A549 (cell line): ENCODE measurements around the gene NR5A2. TPM values are rescaled to one million over a fixed set of nuclear protein-coding genes. Genes with fewer than 3 reads are reported as not detected.
A peak's percentile ranks its signal among the peaks of the same experiment; 100 is the strongest.

Experiments used
- ATAC-seq, 2 experiments: fragments of 200-7000 bp in 1 of 2; fragments of >200 bp in 1 of 2; cut with Nextera tagmentation in 1 of 2; cut with Tn5 transposase in 1 of 2; 3 replicates each; pipeline versions ENCODE4 v1.8.0 to v1.9.1; 2018 to 2020; ENCODE audit warnings: mild to moderate bottlenecking in 1 of 2, moderate library complexity in 1 of 2
- CTCF ChIA-PET: fragments of 300-600 bp; sonication (Branson Sonifier 250); formaldehyde crosslinking; extraction: SDS; loops from one replicate; lab custom pipeline; 2021; ENCODE audit warnings: antibody characterized with exemption, inconsistent platforms; lab: Yijun Ruan, JAX
- POLR2A ChIA-PET: fragments of 350-600 bp; formaldehyde crosslinking; extraction: SDS; loops from one replicate; lab custom pipeline; 2021; ENCODE audit warnings: antibody characterized with exemption, inconsistent platforms; lab: Yijun Ruan, JAX
- DNase-seq, 2 experiments: peaks; one replicate each; pipeline versions ENCODE4 v3.0.0 to v3.0.0-alpha.2; 2011 to 2016; ENCODE audit warnings: low read depth in 1 of 2, low spot score in 1 of 2
- FAIRE-seq: peaks from 2 replicates; lab custom pipeline; 2011; peaks lifted over from hg19 to GRCh38; lab: Jason Lieb, UNC
- H3K27ac ChIP-seq, 2 experiments: fragments of >200 bp; sonication (Bioruptor Twin); formaldehyde crosslinking; 3 replicates each; pipeline ENCODE4 v1.5.1; 2016 to 2017
- H3K4me1 ChIP-seq: fragments of >200 bp; sonication (Bioruptor Twin); formaldehyde crosslinking; 3 replicates; pipeline ENCODE4 v1.6.1; 2016
- H3K4me2 ChIP-seq: fragments of >200 bp; sonication (Bioruptor Twin); formaldehyde crosslinking; 3 replicates; pipeline ENCODE4 v1.6.1; 2016
- H3K4me3 ChIP-seq: fragments of >200 bp; sonication (Bioruptor Twin); formaldehyde crosslinking; 3 replicates; pipeline ENCODE4 v1.5.1; 2016
- H3K9me3 ChIP-seq: fragments of >200 bp; sonication (Bioruptor Twin); formaldehyde crosslinking; 3 replicates; pipeline ENCODE4 v1.6.1; 2016
- CEBPB ChIP-seq, 2 experiments: fragments of >200 bp in 1 of 2; sonication (Bioruptor Twin) in 1 of 2; formaldehyde crosslinking in 1 of 2; IDR thresholded peaks; 2 replicates each; pipeline ENCODE4 v1.6.1; 2012 to 2016
- CHD2 ChIP-seq: fragments of 150-350 bp; IDR thresholded peaks from 2 replicates; pipeline ENCODE4 v1.6.1; 2014; ENCODE audit warnings: low read length; ENCODE audit not compliant: partially characterized antibody
- EHF ChIP-seq: fragments of 250-450 bp; sonication (Bioruptor Pico); IDR thresholded peaks from 2 replicates; pipeline ENCODE4 v1.5.0; 2020; ENCODE audit warnings: mild to moderate bottlenecking
- EP300 ChIP-seq, 2 experiments: fragments of >200 bp; sonication (Bioruptor Twin); formaldehyde crosslinking; IDR thresholded peaks; 2 replicates in 1 of 2; 3 replicates in 1 of 2; pipeline ENCODE4 v1.6.1; 2016 to 2017
- FOSB ChIP-seq: fragments of 250-450 bp; sonication (Bioruptor Pico); IDR thresholded peaks from 2 replicates; pipeline ENCODE4 v1.5.0; 2020; ENCODE audit warnings: mild to moderate bottlenecking, moderate library complexity
- FOXS1 ChIP-seq: fragments of 250-450 bp; sonication (Bioruptor Pico); IDR thresholded peaks from 2 replicates; pipeline ENCODE4 v1.5.0; 2020; ENCODE audit warnings: mild to moderate bottlenecking, moderate library complexity
- HEYL ChIP-seq: fragments of 250-450 bp; sonication (Bioruptor Pico); IDR thresholded peaks from 2 replicates; pipeline ENCODE4 v1.8.0; 2021; ENCODE audit warnings: mild to moderate bottlenecking, moderate library complexity
- HOXB13 ChIP-seq: fragments of 250-450 bp; sonication (Bioruptor Pico); IDR thresholded peaks from 2 replicates; pipeline ENCODE4 v1.5.0; 2020; ENCODE audit warnings: low read depth, mild to moderate bottlenecking, moderate library complexity
- MAFK ChIP-seq: fragments of 450-650 bp; IDR thresholded peaks from 2 replicates; pipeline ENCODE4 v1.6.1; 2014; ENCODE audit not compliant: partially characterized antibody
- RARB ChIP-seq: fragments of 250-450 bp; sonication (Bioruptor Pico); IDR thresholded peaks from 2 replicates; pipeline ENCODE4 v1.8.0; 2021; ENCODE audit warnings: mild to moderate bottlenecking, moderate library complexity
- WGBS: methylation state at CpG from one replicate; pipeline ENCODE4 v1.1.6; 2017; ENCODE audit errors: missing lambda C conversion rate; 5-methylcytosine and 5-hydroxymethylcytosine counted together
- polyA plus RNA-seq, 4 experiments: library from polyadenylated mRNA; depleted of rRNA in 3 of 4; stranded (reverse); fragments of >200 nt; fragmentation: RNase III in 1 of 4; extraction: RNeasy Plus Mini Kit Qiagen cat#74134 plus additional on column Dnase treatment in 1 of 4; gene quantifications; 2 replicates in 3 of 4; 3 replicates in 1 of 4; pipeline ENCODE4 v1.2.3, GENCODE V29; 2011 to 2017
- small RNA-seq, 6 experiments: library from RNA; depleted of rRNA; stranded (forward); fragments of <200 nt; gene quantifications; one replicate each; pipeline ENCODE3, GENCODE V24; 2012
- TF ChIP-seq, protein P1 (sequence below): fragments of >200 bp; sonication (Bioruptor Twin); formaldehyde crosslinking; IDR thresholded peaks from 2 replicates; pipeline ENCODE4 v1.6.1; 2016
- TF ChIP-seq, protein P2 (sequence below): IDR thresholded peaks from 2 replicates; pipeline ENCODE4 v1.6.1; 2012
- TF ChIP-seq, protein P3 (sequence below): fragments of 450-650 bp; IDR thresholded peaks from 2 replicates; pipeline ENCODE4 v1.6.1; 2014; ENCODE audit warnings: antibody characterized with exemption
- TF ChIP-seq, protein P4 (sequence below): IDR thresholded peaks from 2 replicates; pipeline ENCODE4 v1.6.1; 2012

The NR5A2 gene
- polyA plus RNA-seq, 2 of the 4 experiments (the other 2 are of a cell fraction): 12.0 to 24.1 TPM

DNA sequence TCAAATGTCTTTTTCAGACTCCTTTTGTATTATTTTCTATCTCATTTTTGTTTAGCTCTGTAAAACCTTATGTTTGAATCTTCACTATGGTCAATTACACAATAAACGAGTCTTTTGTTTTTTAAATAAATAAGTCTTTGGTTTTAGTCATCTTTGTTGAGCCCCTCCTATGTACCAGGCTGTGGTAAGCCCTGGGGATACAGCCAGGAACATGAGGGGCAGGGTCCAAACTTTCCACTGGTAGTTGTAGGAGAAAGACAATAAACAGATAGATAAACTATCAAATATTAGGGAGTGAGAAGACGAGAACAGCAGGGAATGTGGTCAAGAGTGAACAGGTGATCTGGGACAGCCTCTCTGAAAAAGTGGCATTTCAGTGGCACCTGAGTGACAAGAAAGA, 195.7 kb downstream of the NR5A2 start:
- CTCF ChIA-PET: interaction anchor here (1.0 to 1.5 kb wide), 3 partner anchors 10 to 25 kb away, joined by 3 read pairs; no protein-coding TSS in a partner anchor
- TF ChIP-seq HOXB13 (CRISPR knock-in tag): no peak
- no peaks in the 10 kb centered on the region for H3K9me3 ChIP-seq
- H3K27ac ChIP-seq: no peak overlapping the region
- no peak for ATAC-seq
- H3K4me2 ChIP-seq: no peak overlapping the region
- H3K4me1 ChIP-seq: no peaks in the 10 kb centered on the region
- WGBS: 68% methylated on average over 2 of the region's 2 CpGs
- no peak overlapping the region for H3K4me3 ChIP-seq
- FAIRE-seq: no peak
- DNase-seq: no peak
- POLR2A ChIA-PET: no interaction called here

DNA sequence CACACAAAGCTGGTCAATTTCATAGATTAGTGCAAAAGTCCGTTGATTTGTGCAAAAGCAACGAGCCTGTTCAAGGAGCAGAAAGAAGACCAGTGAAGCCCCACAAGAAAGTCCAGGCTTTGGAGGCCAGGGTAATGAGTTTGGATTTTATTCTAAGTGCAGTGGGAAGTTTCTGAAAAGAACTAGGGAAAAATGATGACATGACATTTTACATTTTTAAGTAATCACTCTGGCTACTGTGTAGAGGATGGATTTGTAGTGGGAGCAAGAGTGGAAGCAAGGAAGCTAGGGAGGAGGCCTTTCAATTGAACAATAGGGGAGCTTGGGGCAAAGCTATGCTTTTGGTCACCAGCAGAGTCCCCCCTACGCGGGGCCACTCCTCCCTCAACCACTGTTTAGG, 196.1 kb downstream of the NR5A2 start:
- POLR2A ChIA-PET: no interaction called here
- no peak for TF ChIP-seq HEYL (CRISPR knock-in tag)
- TF ChIP-seq, protein P1, sequence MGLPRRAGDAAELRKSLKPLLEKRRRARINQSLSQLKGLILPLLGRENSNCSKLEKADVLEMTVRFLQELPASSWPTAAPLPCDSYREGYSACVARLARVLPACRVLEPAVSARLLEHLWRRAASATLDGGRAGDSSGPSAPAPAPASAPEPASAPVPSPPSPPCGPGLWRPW: no peak
- TF ChIP-seq, protein P2, sequence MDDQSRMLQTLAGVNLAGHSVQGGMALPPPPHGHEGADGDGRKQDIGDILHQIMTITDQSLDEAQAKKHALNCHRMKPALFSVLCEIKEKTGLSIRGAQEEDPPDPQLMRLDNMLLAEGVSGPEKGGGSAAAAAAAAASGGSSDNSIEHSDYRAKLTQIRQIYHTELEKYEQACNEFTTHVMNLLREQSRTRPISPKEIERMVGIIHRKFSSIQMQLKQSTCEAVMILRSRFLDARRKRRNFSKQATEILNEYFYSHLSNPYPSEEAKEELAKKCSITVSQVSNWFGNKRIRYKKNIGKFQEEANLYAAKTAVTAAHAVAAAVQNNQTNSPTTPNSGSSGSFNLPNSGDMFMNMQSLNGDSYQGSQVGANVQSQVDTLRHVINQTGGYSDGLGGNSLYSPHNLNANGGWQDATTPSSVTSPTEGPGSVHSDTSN: no peak
- peak; percentile 95 for TF ChIP-seq MAFK
- TF ChIP-seq, protein P3, sequence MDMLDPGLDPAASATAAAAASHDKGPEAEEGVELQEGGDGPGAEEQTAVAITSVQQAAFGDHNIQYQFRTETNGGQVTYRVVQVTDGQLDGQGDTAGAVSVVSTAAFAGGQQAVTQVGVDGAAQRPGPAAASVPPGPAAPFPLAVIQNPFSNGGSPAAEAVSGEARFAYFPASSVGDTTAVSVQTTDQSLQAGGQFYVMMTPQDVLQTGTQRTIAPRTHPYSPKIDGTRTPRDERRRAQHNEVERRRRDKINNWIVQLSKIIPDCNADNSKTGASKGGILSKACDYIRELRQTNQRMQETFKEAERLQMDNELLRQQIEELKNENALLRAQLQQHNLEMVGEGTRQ: no peak
- TF ChIP-seq, protein P4, sequence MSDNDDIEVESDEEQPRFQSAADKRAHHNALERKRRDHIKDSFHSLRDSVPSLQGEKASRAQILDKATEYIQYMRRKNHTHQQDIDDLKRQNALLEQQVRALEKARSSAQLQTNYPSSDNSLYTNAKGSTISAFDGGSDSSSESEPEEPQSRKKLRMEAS: no peak
- no peak for TF ChIP-seq FOXS1 (CRISPR knock-in tag)
- TF ChIP-seq, all 56 proteins: peak for 1
- Histone ChIP-seq H3K4me2 (no peak overlapping the region), H3K4me3 (no peak overlapping the region), H3K27ac (no peak overlapping the region), H3K4me1 (no peaks in the 10 kb centered on the region), H3K9me3 (no peaks in the 10 kb centered on the region)
- no peak for ATAC-seq
- CTCF ChIA-PET: interaction anchor here (0.7 to 1.5 kb wide), 5 partner anchors 10 to 333 kb away, joined by 3 read pairs; no protein-coding TSS in a partner anchor
- WGBS: 87% methylated on average over 4 of the region's 4 CpGs
- DNase-seq: no peak
- no peak for FAIRE-seq

DNA sequence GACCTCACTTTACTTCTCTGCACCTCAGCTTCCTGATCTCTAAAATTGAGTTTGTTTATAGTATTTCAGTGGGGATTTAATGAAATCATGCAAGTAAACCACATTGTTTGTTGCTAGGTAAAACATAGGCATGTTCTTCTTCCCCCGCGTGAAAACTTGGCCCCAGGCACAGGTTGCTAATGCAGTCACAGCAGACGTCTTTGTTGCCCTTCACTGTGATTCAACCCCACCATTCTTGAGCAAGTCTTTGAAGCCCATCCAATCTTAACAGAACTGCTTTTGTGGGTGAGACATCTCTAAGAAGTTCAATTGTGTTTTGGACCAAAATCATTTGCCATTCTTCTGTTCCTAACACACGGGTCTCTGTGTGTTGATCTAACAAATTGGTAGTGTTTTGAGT, 196.8 kb downstream of the NR5A2 start:
- Histone ChIP-seq H3K9me3 (no peaks in the 10 kb centered on the region), H3K27ac (no peak overlapping the region), H3K4me2 (no peak overlapping the region), H3K4me3 (no peak overlapping the region), H3K4me1 (no peaks in the 10 kb centered on the region)
- FAIRE-seq (no peak), DNase-seq (no peak), ATAC-seq (no peak)
- no peak for TF ChIP-seq FOSB (CRISPR knock-in tag)
- TF ChIP-seq EHF (CRISPR knock-in tag): no peak
- 92% methylated on average over 4 of the region's 4 CpGs for WGBS
- ChIA-PET POLR2A (no interaction called here), CTCF (interaction anchor here (0.7 to 1.0 kb wide), 2 partner anchors 264 to 332 kb away, joined by 3 read pairs; no protein-coding TSS in a partner anchor)

DNA sequence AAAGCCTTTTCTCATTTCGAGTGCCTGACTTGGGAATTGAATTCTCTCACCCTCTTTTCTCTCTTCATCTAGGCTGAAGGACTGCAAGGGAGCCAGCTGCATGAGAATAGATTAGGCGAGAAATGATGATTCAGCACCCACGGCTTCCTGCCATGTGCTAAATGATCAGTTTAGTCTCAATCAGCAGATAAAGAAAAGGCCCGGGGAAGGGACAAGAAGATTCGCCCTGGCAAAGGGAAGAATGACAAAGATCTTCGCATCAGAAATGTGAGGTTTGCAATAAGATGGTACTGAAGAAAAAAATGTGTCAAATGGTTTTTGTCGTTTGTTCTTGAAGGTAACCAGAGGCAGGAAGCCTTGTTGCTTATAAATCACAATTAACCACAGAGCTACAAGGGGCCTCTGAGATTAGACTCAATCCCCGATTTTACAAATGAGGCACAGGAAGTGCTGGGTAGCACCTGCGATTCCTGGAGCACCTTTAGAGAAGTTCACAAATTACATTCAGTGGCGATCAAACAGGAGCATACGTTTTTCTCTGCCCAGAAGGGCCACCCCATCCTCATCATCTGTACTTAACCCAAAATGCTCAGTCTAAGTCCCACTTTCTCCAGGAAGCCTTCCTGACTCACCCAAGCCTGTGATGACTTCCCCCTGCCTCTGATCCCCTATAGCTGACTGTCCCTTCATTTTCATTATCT, 198.9 kb downstream of the NR5A2 start:
- 79% methylated on average over 11 of the region's 11 CpGs for WGBS
- FAIRE-seq (no peak), ATAC-seq (no peak), DNase-seq (no peak)
- H3K27ac ChIP-seq: no peak overlapping the region
- TF ChIP-seq CHD2 (no peak), RARB (CRISPR knock-in tag) (no peak), MAFK (peak; percentile 88)
- TF ChIP-seq, all 56 proteins: peak for 1
- no peak overlapping the region for H3K4me3 ChIP-seq
- ChIA-PET POLR2A (no interaction called here), CTCF (interaction anchor here (1.5 kb wide), 1 partner anchor 9 kb away, joined by 5 read pairs; no protein-coding TSS in a partner anchor)
- H3K4me2 ChIP-seq: no peak overlapping the region
- H3K9me3 ChIP-seq: no peaks in the 10 kb centered on the region
- peaks cover 2% of the 10 kb centered on the region; the same call in 2 of the 3 replicates for H3K4me1 ChIP-seq

DNA sequence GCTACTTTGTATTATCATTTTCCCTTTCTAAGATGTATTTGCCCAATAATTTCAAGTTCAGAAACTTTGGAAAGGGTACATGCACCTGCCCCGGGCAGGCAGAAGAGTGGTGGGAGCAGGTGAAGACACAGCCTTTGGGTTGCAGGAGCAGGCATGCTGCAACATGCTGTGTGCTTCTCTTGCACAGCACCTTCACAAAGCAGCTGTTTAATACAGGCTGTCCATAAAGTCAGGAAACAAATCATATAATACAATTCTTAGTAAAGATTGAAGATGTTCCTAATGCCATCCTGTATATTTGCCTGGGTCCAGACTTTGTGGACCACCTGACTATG, 199.4 kb downstream of the NR5A2 start:
- H3K4me2 ChIP-seq: no peak overlapping the region
- no peak for DNase-seq

More for the DNA sequence above, 199.4 kb downstream of the NR5A2 start:
- peaks cover 7% of the 10 kb centered on the region; the same call in 2 of the 3 replicates for H3K4me1 ChIP-seq
- FAIRE-seq: no peak
- H3K9me3 ChIP-seq: no peaks in the 10 kb centered on the region
- POLR2A ChIA-PET: no interaction called here
- TF ChIP-seq CEBPB (IDR thresholded peaks at IDR 0.05): no peak
- no peak for TF ChIP-seq EP300 (IDR thresholded peaks at IDR 0.05)
- no peak for TF ChIP-seq CHD2
- H3K4me3 ChIP-seq: no peak overlapping the region
- CTCF ChIA-PET: interaction anchor here (0.6 kb wide), 1 partner anchor 198 kb away, joined by 4 read pairs; no protein-coding TSS in a partner anchor
- WGBS: 86% methylated on average over 1 of the region's 1 CpG
- ATAC-seq: no peak
- H3K27ac ChIP-seq: no peak overlapping the region

Small RNA genes within 50 kb of the gene (small RNA-seq; reads per million reads assigned to genes)
- gene RNU6-570P (0 reads per million in 6 experiments), gene RNU6-609P (0 reads per million in 6 experiments), gene RNU6-716P (0 to 0.43 (median 0) reads per million in 6 experiments)
